ENCODE measurements around the gene TCF4.
A peak's percentile ranks its signal among the peaks of the same experiment; 100 is the strongest.

TCF4 gene

DNA sequence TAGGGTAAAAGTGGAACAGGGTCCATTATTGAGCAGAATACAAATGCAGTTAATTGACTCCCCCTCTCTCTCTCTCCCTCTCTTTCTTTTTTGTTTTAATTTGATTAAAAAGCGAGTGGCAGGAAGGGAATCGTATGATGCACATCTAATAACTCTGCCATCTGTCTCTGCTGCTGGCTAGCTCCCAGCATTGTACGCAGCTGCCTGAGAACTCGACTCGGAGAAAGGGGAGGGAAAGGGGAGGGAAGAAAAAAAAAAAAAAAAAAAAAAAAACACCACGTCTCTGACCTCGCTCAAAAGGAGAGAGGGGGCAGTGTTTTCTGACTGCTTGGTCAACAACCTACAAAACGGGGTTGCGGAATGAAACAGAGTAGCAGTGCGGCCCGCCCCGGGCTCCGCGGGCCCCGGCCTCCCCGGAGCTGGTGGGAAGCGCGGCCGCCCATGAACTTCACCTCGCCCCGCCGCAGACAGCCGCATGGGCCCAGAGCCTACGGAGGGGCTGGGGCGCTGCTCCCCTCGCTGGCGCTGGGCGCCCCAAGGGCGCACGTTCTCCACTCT is 265.7 kb downstream of the TCF4 start:
- H3K4me3 ChIP-seq, result peak overlapping the region; percentile 40 to 54 (median 47)

GRCh38 chr18:55321265-55322177 is 266.5 kb downstream of the TCF4 start:
- peak overlapping the region; percentile 40 to 54 (median 47) for H3K4me3 ChIP-seq
- H3K27ac ChIP-seq, result peak overlapping the region; percentile 23 to 93 (median 87)

More for the DNA sequence above, 265.7 kb downstream of the TCF4 start:
- peak overlapping the region; percentile 18 to 93 (median 87) for H3K27ac ChIP-seq

GRCh38 chr18:55320424-55321264 is 267.3 kb downstream of the TCF4 start:
- H3K27ac ChIP-seq, result peak overlapping the region; percentile 23 to 93 (median 87)

GRCh38 chr18:55319459-55320193 is 268.4 kb downstream of the TCF4 start:
- H3K4me3 ChIP-seq, result peak overlapping the region in 6 of 7 experiments; percentile 23 to 52 (median 46)
- H3K27ac ChIP-seq, result peak overlapping the region in 18 of 21 experiments; percentile 26 to 93 (median 88)

More at GRCh38 chr18:55320424-55321264, 267.3 kb downstream of the TCF4 start:
- H3K4me3 ChIP-seq, result peak overlapping the region; percentile 40 to 54 (median 47)

DNA sequence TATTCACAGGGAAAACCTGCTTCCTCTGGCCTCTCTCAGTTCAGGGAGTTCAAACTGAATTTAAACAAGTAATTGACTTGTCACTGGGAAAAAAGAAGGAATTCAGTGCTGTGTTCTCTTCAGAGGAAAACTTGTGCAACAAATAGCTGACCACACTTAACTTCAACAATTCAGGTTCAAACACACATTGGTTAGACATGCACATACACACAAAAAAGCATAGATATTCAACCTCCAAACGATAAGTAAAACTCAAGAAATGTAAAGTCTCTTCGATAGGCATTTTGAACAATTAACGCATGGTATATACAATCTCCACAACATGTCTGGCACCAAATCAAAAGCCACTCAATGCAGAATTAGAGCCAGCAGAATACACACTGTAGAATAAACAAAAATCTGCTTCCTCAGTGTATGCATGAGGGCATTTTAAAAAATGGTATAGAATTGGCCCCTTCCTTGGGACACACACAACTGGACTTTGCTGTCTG is 269.0 kb downstream of the TCF4 start:
- peak overlapping the region in 18 of 21 experiments; percentile 0 to 93 (median 88) for H3K27ac ChIP-seq

DNA sequence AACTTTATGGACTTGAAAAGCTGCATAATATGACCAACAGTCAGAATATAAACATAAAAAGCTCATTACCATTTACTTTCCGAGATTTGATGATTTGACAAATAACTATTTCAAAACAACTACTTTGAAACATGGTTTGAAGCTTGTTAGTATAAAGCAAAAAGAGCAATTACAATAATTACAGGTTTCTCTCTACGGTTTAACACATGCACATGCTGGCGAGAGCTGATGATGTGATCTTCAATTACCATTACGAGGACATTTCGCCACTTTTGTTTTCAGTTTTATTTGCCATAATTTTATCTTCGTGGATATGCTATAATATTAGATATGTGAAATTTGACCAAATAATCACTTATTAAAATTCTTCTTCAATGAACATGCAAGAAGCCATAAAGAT is 270.1 kb downstream of the TCF4 start:
- Histone ChIP-seq H3K4me3 (peak overlapping the region in 2 of 7 experiments; percentile 2 to 12), H3K27ac (peak overlapping the region in 17 of 21 experiments; percentile 5 to 93 (median 87))

More for the DNA sequence above, 269.0 kb downstream of the TCF4 start:
- peak overlapping the region in 4 of 7 experiments; percentile 8 to 52 (median 35) for H3K4me3 ChIP-seq

- peak overlapping the region in 14 of 21 experiments; percentile 5 to 93 (median 84) for H3K27ac ChIP-seq
Observed at GRCh38 chr18:55317324-55317723, 270.7 kb downstream of the TCF4 start.

DNA sequence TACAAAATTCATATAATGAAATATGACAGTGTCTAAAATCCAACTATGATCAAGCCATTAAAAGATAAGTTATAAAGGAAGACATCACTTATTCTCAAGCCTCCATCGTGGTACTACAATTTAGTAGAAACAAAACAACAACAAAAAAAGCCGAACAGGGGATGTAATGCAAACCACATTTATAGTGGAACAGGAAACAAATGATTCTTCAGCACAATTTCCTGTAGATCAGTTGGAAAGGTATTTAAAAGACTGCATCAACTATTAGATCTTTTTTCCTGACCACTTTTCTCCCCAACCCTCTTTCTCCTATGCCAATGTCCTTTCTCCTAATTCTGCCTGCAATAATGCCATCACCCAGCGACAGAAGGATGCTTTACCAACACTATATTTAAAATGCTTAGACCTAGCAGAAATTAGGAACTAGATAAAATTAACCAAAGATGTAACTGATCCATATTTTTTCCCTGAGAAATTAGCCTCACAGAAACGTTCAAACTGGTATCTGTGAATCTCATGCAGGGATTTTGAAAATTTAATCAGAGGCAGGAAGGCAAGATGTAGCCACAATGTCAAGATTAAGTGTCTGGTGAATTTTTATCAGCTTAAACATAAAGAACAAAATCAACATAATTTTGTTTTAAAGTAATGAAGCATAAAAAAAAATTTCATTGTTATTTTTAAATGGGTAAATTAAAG is 271.4 kb downstream of the TCF4 start:
- H3K4me3 ChIP-seq, result no peak overlapping the region
- H3K27ac ChIP-seq, result peak overlapping the region in 14 of 21 experiments; percentile 1 to 93 (median 47)

More at GRCh38 chr18:55317324-55317723, 270.7 kb downstream of the TCF4 start:
- no peak overlapping the region for H3K4me3 ChIP-seq

- no peak overlapping the region for H3K27ac ChIP-seq
- no peak overlapping the region for H3K4me3 ChIP-seq
Observed at GRCh38 chr18:55314615-55315237, 273.3 kb downstream of the TCF4 start.

DNA sequence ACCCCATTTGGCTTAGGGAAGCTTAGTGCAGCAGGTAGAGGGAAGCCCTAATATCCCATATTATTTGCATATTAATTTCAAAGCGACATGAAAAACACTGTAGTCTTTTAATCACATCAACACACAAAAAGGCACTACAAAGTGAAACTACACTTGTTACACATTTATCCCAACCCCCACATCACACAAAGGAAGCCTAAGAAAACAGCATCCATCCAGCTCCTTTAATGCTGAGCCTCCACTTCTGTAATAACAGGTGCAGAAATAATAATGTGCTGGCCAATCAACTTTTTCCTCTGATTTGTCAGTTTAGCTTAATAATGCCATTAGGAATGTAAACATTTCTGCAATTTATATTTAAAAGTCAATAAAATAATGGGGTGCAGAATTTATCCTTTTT is 274.0 kb downstream of the TCF4 start:
- Histone ChIP-seq H3K27ac (no peak overlapping the region), H3K4me3 (no peak overlapping the region)

GRCh38 chr18:55310863-55311262 is 277.1 kb downstream of the TCF4 start:
- H3K4me3 ChIP-seq, result no peak overlapping the region
- H3K27ac ChIP-seq, result no peak overlapping the region

- peak overlapping the region in 1 of 21 experiments; percentile 16 for H3K27ac ChIP-seq
Observed at GRCh38 chr18:55310044-55310676, 277.8 kb downstream of the TCF4 start.

DNA sequence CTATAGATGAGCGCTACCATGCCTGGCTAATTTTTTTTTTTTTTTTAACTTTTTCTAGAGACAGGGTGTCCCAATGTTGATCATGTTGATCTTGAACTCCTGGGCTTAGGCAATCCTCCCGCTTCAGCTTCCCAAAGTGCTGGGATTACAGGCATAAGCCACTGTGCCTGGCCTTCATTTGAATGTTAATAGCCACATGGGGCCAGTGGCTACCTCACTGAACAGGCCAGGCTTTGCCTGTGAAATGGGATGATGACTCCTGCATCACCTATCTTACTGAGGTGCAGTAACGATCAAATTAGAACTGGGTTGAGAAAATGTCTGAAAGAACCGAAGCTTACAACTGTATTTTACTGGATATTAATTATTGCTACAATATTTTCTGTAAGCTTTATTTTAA is 278.7 kb downstream of the TCF4 start:
- H3K27ac ChIP-seq, result peak overlapping the region in 1 of 21 experiments; percentile 4
- H3K4me3 ChIP-seq, result no peak overlapping the region

More at GRCh38 chr18:55310044-55310676, 277.8 kb downstream of the TCF4 start:
- no peak overlapping the region for H3K4me3 ChIP-seq

DNA sequence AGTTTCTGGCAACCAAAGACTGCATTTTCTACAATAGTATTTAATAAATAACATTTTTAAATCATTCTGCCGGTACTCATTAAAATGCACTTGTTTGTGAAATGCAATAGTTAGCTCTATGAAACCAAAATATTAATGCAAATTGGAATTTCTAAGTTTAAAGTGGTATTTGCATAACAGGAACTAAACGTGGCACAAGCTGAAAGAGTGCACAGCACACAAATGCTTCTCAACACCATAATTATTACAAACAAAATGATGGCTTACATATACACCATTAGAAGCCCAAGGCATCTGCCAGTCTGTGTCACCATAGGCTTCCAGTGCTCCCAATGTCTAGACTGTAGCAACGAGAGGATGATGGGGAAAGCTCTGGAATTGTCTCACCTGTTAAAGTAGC is 280.5 kb downstream of the TCF4 start:
- H3K27ac ChIP-seq, result peak overlapping the region in 3 of 21 experiments; percentile 4 to 25 (median 6)

GRCh38 chr18:55306359-55307024 is 281.5 kb downstream of the TCF4 start:
- Histone ChIP-seq H3K27ac (peak overlapping the region in 3 of 21 experiments; percentile 8 to 50 (median 8)), H3K4me3 (no peak overlapping the region)

More for the DNA sequence above, 280.5 kb downstream of the TCF4 start:
- no peak overlapping the region for H3K4me3 ChIP-seq

- peak overlapping the region in 15 of 21 experiments; percentile 25 to 83 (median 62) for H3K27ac ChIP-seq
- peak overlapping the region in 2 of 7 experiments; percentile 5 to 12 for H3K4me3 ChIP-seq
Observed at GRCh38 chr18:55302167-55302833, 285.7 kb downstream of the TCF4 start.
